ENCODE results near the gene BORCS6. TPM values are rescaled to one million over a fixed set of nuclear protein-coding genes. Genes with fewer than 3 reads are reported as not detected.

Gene BORCS6
- total and polyA plus RNA-seq, 2 of the 13 experiments (the other 11 are each of a cell fraction or from before 2014, with no cell fraction given): 2.0 to 5.1 TPM

DNA sequence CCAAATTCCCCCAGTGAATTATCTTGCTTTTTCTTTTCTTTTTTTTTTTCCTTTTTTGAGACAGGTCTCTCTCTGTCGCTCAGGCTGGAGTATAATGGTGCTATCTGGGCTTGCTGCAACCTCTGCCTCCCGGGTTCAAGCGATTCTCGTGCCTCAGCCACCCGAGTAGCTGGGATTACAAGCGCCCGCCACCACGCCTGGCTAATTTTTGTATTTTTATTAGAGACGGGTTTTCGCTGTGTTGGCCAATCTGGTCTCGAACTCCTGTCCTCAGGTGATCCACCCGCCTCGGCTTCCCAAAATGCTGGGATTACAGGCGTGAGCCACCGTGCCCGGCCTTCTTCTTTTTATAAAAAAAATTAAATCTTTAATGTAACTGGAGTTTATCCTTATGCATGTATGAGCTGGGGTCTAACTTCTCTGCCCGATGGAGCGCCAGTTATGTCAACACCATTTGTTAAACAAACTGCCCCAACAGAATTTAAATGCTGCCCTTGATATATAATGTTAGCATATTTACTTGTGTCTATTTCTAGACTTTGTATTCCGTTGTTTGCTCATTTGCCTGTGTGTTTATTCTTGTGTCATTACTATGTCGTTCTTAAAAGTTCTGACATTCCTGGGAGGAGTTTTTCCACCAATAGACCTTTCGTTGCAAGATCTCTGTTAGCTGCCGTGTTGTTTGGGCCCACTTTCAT lies 20.9 kb upstream of the BORCS6 start (continued):
- TF ChIP-seq, protein P1, sequence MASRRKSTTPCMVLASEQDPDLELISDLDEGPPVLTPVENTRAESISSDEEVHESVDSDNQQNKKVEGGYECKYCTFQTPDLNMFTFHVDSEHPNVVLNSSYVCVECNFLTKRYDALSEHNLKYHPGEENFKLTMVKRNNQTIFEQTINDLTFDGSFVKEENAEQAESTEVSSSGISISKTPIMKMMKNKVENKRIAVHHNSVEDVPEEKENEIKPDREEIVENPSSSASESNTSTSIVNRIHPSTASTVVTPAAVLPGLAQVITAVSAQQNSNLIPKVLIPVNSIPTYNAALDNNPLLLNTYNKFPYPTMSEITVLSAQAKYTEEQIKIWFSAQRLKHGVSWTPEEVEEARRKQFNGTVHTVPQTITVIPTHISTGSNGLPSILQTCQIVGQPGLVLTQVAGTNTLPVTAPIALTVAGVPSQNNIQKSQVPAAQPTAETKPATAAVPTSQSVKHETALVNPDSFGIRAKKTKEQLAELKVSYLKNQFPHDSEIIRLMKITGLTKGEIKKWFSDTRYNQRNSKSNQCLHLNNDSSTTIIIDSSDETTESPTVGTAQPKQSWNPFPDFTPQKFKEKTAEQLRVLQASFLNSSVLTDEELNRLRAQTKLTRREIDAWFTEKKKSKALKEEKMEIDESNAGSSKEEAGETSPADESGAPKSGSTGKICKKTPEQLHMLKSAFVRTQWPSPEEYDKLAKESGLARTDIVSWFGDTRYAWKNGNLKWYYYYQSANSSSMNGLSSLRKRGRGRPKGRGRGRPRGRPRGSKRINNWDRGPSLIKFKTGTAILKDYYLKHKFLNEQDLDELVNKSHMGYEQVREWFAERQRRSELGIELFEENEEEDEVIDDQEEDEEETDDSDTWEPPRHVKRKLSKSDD (CRISPR knock-in tag; IDR thresholded peaks at IDR 0.05; ENCODE audit: low read depth): no peak
- TF ChIP-seq SMAD1 (CRISPR knock-in tag; IDR thresholded peaks at IDR 0.05; ENCODE audit: borderline replicate concordance, low read depth) (no peak), ZNF589 (CRISPR knock-in tag; conservative IDR thresholded peaks at IDR 0.05) (no peak), NFYB (CRISPR knock-in tag; IDR thresholded peaks at IDR 0.05) (no peak), ZNF282 (IDR thresholded peaks at IDR 0.05; ENCODE audit: partially characterized antibody) (no peak), ZNF3 (CRISPR knock-in tag; IDR thresholded peaks at IDR 0.05) (no peak), RAD21 (CRISPR knock-in tag; IDR thresholded peaks at IDR 0.05) (no peak), JUNB (CRISPR knock-in tag; IDR thresholded peaks at IDR 0.05; ENCODE audit: borderline replicate concordance) (0 out of 2 replicates have a peak, but pooled peaks have one; percentile 2), HMG20B (CRISPR knock-in tag; conservative IDR thresholded peaks at IDR 0.05) (0 out of 2 replicates have a peak, but pooled peaks have one; percentile 19), FOXC1 (CRISPR knock-in tag; IDR thresholded peaks at IDR 0.05; ENCODE audit: borderline replicate concordance) (no peak), ZNF432 (CRISPR knock-in tag; IDR thresholded peaks at IDR 0.05; ENCODE audit: borderline replicate concordance) (no peak), ZNF121 (CRISPR knock-in tag; IDR thresholded peaks at IDR 0.05) (no peak), XRCC5 (optimal IDR thresholded peaks at IDR 0.05; ENCODE audit: low read length) (no peak), JARID2 (CRISPR knock-in tag; IDR thresholded peaks at IDR 0.05; ENCODE audit: insufficient replicate concordance) (no peak), MAZ (IDR thresholded peaks at IDR 0.05; ENCODE audit: borderline replicate concordance, low read depth, low read length) (no peak), MAZ (CRISPR knock-in tag; IDR thresholded peaks at IDR 0.05; ENCODE audit: low read depth) (no peak)
- TF ChIP-seq, protein P2, sequence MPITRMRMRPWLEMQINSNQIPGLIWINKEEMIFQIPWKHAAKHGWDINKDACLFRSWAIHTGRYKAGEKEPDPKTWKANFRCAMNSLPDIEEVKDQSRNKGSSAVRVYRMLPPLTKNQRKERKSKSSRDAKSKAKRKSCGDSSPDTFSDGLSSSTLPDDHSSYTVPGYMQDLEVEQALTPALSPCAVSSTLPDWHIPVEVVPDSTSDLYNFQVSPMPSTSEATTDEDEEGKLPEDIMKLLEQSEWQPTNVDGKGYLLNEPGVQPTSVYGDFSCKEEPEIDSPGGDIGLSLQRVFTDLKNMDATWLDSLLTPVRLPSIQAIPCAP (CRISPR knock-in tag; IDR thresholded peaks at IDR 0.05; ENCODE audit: low read depth): no peak
- TF ChIP-seq, protein P3, sequence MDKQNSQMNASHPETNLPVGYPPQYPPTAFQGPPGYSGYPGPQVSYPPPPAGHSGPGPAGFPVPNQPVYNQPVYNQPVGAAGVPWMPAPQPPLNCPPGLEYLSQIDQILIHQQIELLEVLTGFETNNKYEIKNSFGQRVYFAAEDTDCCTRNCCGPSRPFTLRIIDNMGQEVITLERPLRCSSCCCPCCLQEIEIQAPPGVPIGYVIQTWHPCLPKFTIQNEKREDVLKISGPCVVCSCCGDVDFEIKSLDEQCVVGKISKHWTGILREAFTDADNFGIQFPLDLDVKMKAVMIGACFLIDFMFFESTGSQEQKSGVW (CRISPR knock-in tag; IDR thresholded peaks at IDR 0.05; ENCODE audit: borderline replicate concordance): no peak
- TF ChIP-seq, protein P4, sequence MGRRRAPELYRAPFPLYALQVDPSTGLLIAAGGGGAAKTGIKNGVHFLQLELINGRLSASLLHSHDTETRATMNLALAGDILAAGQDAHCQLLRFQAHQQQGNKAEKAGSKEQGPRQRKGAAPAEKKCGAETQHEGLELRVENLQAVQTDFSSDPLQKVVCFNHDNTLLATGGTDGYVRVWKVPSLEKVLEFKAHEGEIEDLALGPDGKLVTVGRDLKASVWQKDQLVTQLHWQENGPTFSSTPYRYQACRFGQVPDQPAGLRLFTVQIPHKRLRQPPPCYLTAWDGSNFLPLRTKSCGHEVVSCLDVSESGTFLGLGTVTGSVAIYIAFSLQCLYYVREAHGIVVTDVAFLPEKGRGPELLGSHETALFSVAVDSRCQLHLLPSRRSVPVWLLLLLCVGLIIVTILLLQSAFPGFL (CRISPR knock-in tag; IDR thresholded peaks at IDR 0.05): no peak
- TF ChIP-seq, protein P5, sequence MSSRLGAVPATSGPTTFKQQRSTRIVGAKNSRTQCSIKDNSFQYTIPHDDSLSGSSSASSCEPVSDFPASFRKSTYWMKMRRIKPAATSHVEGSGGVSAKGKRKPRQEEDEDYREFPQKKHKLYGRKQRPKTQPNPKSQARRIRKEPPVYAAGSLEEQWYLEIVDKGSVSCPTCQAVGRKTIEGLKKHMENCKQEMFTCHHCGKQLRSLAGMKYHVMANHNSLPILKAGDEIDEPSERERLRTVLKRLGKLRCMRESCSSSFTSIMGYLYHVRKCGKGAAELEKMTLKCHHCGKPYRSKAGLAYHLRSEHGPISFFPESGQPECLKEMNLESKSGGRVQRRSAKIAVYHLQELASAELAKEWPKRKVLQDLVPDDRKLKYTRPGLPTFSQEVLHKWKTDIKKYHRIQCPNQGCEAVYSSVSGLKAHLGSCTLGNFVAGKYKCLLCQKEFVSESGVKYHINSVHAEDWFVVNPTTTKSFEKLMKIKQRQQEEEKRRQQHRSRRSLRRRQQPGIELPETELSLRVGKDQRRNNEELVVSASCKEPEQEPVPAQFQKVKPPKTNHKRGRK (CRISPR knock-in tag; IDR thresholded peaks at IDR 0.05): no peak
- TF ChIP-seq, protein P6, sequence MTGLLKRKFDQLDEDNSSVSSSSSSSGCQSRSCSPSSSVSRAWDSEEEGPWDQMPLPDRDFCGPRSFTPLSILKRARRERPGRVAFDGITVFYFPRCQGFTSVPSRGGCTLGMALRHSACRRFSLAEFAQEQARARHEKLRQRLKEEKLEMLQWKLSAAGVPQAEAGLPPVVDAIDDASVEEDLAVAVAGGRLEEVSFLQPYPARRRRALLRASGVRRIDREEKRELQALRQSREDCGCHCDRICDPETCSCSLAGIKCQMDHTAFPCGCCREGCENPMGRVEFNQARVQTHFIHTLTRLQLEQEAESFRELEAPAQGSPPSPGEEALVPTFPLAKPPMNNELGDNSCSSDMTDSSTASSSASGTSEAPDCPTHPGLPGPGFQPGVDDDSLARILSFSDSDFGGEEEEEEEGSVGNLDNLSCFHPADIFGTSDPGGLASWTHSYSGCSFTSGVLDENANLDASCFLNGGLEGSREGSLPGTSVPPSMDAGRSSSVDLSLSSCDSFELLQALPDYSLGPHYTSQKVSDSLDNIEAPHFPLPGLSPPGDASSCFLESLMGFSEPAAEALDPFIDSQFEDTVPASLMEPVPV (CRISPR knock-in tag; IDR thresholded peaks at IDR 0.05): no peak

Measured in HepG2 (cell line).